NCI-H1436 (cell line): ENCODE results near the gene SLC38A2.
"Not testable (repeated sequence)": the region's sequence is repeated elsewhere in the genome, so short reads cannot be mapped to it uniquely, and the experiment has no call there.

Experiments used
- DNase-seq: peaks from one replicate; lab custom pipeline; 2025; lab: John Stamatoyannopoulos, UW

Gene SLC38A2

GRCh38 chr12:46372544-46373300, at the start of gene SLC38A2:
SLC38A2 (minus strand) TSS chr12:46372773; CDS start chr12:46371293, 1,480 bp downstream.
- peak; percentile 90 for DNase-seq

GRCh38 chr12:46419675-46420074, 47.1 kb upstream of the SLC38A2 start:
- DNase-seq = no peak

GRCh38 chr12:46415552-46415951, 43.0 kb upstream of the SLC38A2 start:
- DNase-seq = no peak

GRCh38 chr12:46414591-46415268, 42.2 kb upstream of the SLC38A2 start:
- no peak for DNase-seq

- DNase-seq = no peak
These were observed 40.8 kb upstream of the SLC38A2 start for GRCh38 chr12:46413368-46413767.

GRCh38 chr12:46412857-46413256, 40.3 kb upstream of the SLC38A2 start:
- DNase-seq = no peak

GRCh38 chr12:46410495-46410894, 37.9 kb upstream of the SLC38A2 start:
- DNase-seq = no peak

GRCh38 chr12:46409974-46410373, 37.4 kb upstream of the SLC38A2 start:
- DNase-seq = no peak

- no peak for DNase-seq
These were observed 36.8 kb upstream of the SLC38A2 start for GRCh38 chr12:46409342-46409741.

- no peak for DNase-seq
These were observed 35.9 kb upstream of the SLC38A2 start for GRCh38 chr12:46408441-46408840.

- no peak for DNase-seq
These were observed 34.8 kb upstream of the SLC38A2 start for GRCh38 chr12:46407361-46407760.

- DNase-seq = no peak
These were observed 33.9 kb upstream of the SLC38A2 start for GRCh38 chr12:46406352-46407027.

- DNase-seq = no peak
These were observed 32.2 kb upstream of the SLC38A2 start for GRCh38 chr12:46404733-46405132.

- no peak for DNase-seq
These were observed 31.7 kb upstream of the SLC38A2 start for GRCh38 chr12:46404225-46404631.

GRCh38 chr12:46403719-46404070, 31.1 kb upstream of the SLC38A2 start:
- DNase-seq = no peak

- no peak for DNase-seq
These were observed 30.6 kb upstream of the SLC38A2 start for GRCh38 chr12:46402941-46403718.

- DNase-seq = no peak
These were observed 29.9 kb upstream of the SLC38A2 start for GRCh38 chr12:46402451-46402850.

- DNase-seq = no peak
These were observed 29.1 kb upstream of the SLC38A2 start for GRCh38 chr12:46401662-46402061.

- no peak for DNase-seq
These were observed 27.8 kb upstream of the SLC38A2 start for GRCh38 chr12:46400406-46400805.

- not testable (repeated sequence) for DNase-seq
These were observed 27.1 kb upstream of the SLC38A2 start for GRCh38 chr12:46399461-46400248.

- no peak for DNase-seq
These were observed 24.3 kb upstream of the SLC38A2 start for GRCh38 chr12:46396826-46397225.
